H1 (cell line): ENCODE data around the gene PRTG. TPM values are rescaled to one million over a fixed set of nuclear protein-coding genes. Genes with fewer than 3 reads are reported as not detected.

Experiments used
- CTCF ChIA-PET: fragments of 300-600 bp; sonication (Branson Sonifier 250); formaldehyde crosslinking; loops from one replicate; lab custom pipeline; 2021; ENCODE audit not compliant: partially characterized antibody; lab: Charles Lee
- POLR2A ChIA-PET: fragments of 300-600 bp; sonication (Branson Sonifier 250); formaldehyde crosslinking; loops from one replicate; lab custom pipeline; 2021; ENCODE audit warnings: inconsistent platforms; ENCODE audit not compliant: partially characterized antibody; lab: Charles Lee
- DNase-seq, 2 experiments: peaks; one replicate each; pipeline versions ENCODE4 v3.0.0 to v3.0.0-alpha.2; 2010 to 2022; ENCODE audit warnings: low spot score in 2 of 2, low read depth in 1 of 2, mixed read lengths in 1 of 2
- FAIRE-seq: peaks from 2 replicates; lab custom pipeline; 2011; peaks lifted over from hg19 to GRCh38; lab: Jason Lieb, UNC
- H2AFZ ChIP-seq: 2 replicates; pipeline ENCODE4 v1.8.1; 2012; ENCODE audit warnings: low read length, inconsistent platforms
- H2AK5ac ChIP-seq: 2 replicates; pipeline ENCODE4 v1.6.1; 2013; ENCODE audit warnings: low read depth, low read length
- H2BK120ac ChIP-seq: replicated peaks from 2 replicates; pipeline ENCODE3; 2013; ENCODE audit warnings: low read depth, low read length, inconsistent platforms
- H2BK12ac ChIP-seq: 2 replicates; pipeline ENCODE4 v1.6.1; 2013; ENCODE audit warnings: low read depth, low read length
- H2BK15ac ChIP-seq: 2 replicates; pipeline ENCODE4 v1.6.1; 2013; ENCODE audit warnings: low read length
- H2BK20ac ChIP-seq: 2 replicates; pipeline ENCODE4 v1.6.1; 2013; ENCODE audit warnings: low read length
- H2BK5ac ChIP-seq: 2 replicates; pipeline ENCODE4 v1.6.1; 2013; ENCODE audit warnings: low read depth, low read length
- H3K14ac ChIP-seq: 2 replicates; pipeline ENCODE4 v1.6.1; 2013; ENCODE audit warnings: inconsistent platforms; ENCODE audit not compliant: insufficient read length
- H3K18ac ChIP-seq: 2 replicates; pipeline ENCODE4 v1.6.1; 2013; ENCODE audit warnings: low read length; ENCODE audit errors: extremely low read depth
- H3K23ac ChIP-seq: 2 replicates; pipeline ENCODE4 v1.6.1; 2013; ENCODE audit warnings: inconsistent platforms; ENCODE audit not compliant: insufficient read length
- H3K23me2 ChIP-seq: 2 replicates; pipeline ENCODE4 v1.6.1; 2013; ENCODE audit warnings: low read depth, low read length
- H3K27ac ChIP-seq: 2 replicates; pipeline ENCODE4 v1.6.1; 2011; ENCODE audit warnings: low read depth, low read length, inconsistent platforms
- H3K27me3 ChIP-seq, 4 experiments: replicated peaks in 1 of 4; 1 replicate in 1 of 4; 2 replicates in 3 of 4; pipeline versions ENCODE4 v1.6.1 to v1.8.1; 2011 to 2013; ENCODE audit warnings: low read length in 3 of 4, mild to moderate bottlenecking in 3 of 4, inconsistent platforms in 2 of 4, mixed read lengths in 2 of 4, moderate library complexity in 1 of 4; ENCODE audit not compliant: control insufficient read depth in 3 of 4, insufficient read depth in 3 of 4; ENCODE audit errors: extremely low read depth in 1 of 4
- H3K36me3 ChIP-seq, 4 experiments: 2 replicates each; pipeline versions ENCODE4 v1.6.1 to v1.8.1; 2011 to 2013; ENCODE audit warnings: mild to moderate bottlenecking in 4 of 4, low read length in 3 of 4, moderate library complexity in 2 of 4, control low read depth in 1 of 4, inconsistent platforms in 1 of 4; ENCODE audit not compliant: insufficient read depth in 4 of 4, control insufficient read depth in 2 of 4
- H3K4ac ChIP-seq: replicated peaks from 2 replicates; pipeline ENCODE3; 2013; ENCODE audit warnings: low read length, low read depth, mixed read lengths, inconsistent platforms; ENCODE audit not compliant: insufficient read length
- H3K4me1 ChIP-seq, 4 experiments: replicated peaks in 1 of 4; 1 replicate in 1 of 4; 2 replicates in 3 of 4; pipeline versions ENCODE4 v1.6.1 to v1.8.1; 2011 to 2013; ENCODE audit warnings: low read length in 3 of 4, inconsistent platforms in 2 of 4, mixed read lengths in 1 of 4; ENCODE audit not compliant: insufficient read depth in 4 of 4, control insufficient read depth in 3 of 4
- H3K4me2 ChIP-seq, 2 experiments: 2 replicates each; pipeline versions ENCODE4 v1.6.1 to v1.8.1; 2011 to 2013; ENCODE audit warnings: low read depth in 2 of 2, low read length in 2 of 2, control low read depth in 1 of 2, inconsistent platforms in 1 of 2, mild to moderate bottlenecking in 1 of 2; ENCODE audit not compliant: insufficient read depth in 1 of 2
- H3K4me3 ChIP-seq, 4 experiments: fragments of 200-600, 300-600 bp in 1 of 4; sonication (generic), shearing (Covaris generic), sonication (Bioruptor Twin) in 1 of 4; 2 replicates each; pipeline versions ENCODE4 v1.5.1 to v1.8.1; 2011 to 2016; ENCODE audit warnings: low read length in 4 of 4, low read depth in 3 of 4, control low read depth in 2 of 4, inconsistent platforms in 2 of 4, mild to moderate bottlenecking in 2 of 4, mixed read lengths in 1 of 4, moderate library complexity in 1 of 4; ENCODE audit not compliant: insufficient read depth in 2 of 4; ENCODE audit errors: extremely low read depth in 1 of 4
- H3K56ac ChIP-seq: replicated peaks from 2 replicates; pipeline ENCODE3; 2013; ENCODE audit warnings: low read depth, mild to moderate bottlenecking, mixed read lengths, low read length, inconsistent platforms; ENCODE audit not compliant: insufficient read length
- H3K79me1 ChIP-seq: 2 replicates; pipeline ENCODE4 v1.6.1; 2013; ENCODE audit warnings: low read depth, low read length, control low read depth
- H3K79me2 ChIP-seq, 2 experiments: 2 replicates each; pipeline versions ENCODE4 v1.6.1 to v1.8.1; 2012 to 2013; ENCODE audit warnings: low read length in 2 of 2, mild to moderate bottlenecking in 2 of 2, inconsistent platforms in 1 of 2; ENCODE audit not compliant: insufficient read depth in 2 of 2, control insufficient read depth in 1 of 2
- H3K9ac ChIP-seq, 4 experiments: replicated peaks in 1 of 4; 1 replicate in 1 of 4; 2 replicates in 3 of 4; pipeline versions ENCODE4 v1.6.1 to v1.8.1; 2011 to 2013; ENCODE audit warnings: low read depth in 3 of 4, low read length in 3 of 4, control low read depth in 2 of 4, mild to moderate bottlenecking in 2 of 4, moderate library complexity in 2 of 4, inconsistent platforms in 1 of 4; ENCODE audit errors: extremely low read depth in 1 of 4
- H3K9me3 ChIP-seq, 2 experiments: 2 replicates each; pipeline versions ENCODE4 v1.6.1 to v1.8.1; 2012 to 2013; ENCODE audit warnings: mild to moderate bottlenecking in 2 of 2, moderate library complexity in 2 of 2, control low read depth in 1 of 2, inconsistent platforms in 1 of 2, low read depth in 1 of 2, low read length in 1 of 2, mixed read lengths in 1 of 2; ENCODE audit not compliant: insufficient read depth in 2 of 2
- H4K20me1 ChIP-seq, 2 experiments: replicated peaks in 1 of 2; 2 replicates each; pipeline versions ENCODE3 to v1.8.1; 2011 to 2013; ENCODE audit warnings: inconsistent platforms in 2 of 2, low read length in 2 of 2, mild to moderate bottlenecking in 1 of 2; ENCODE audit not compliant: insufficient read depth in 2 of 2, control insufficient read depth in 1 of 2
- H4K5ac ChIP-seq: 2 replicates; pipeline ENCODE4 v1.6.1; 2013; ENCODE audit warnings: low read length, low read depth, mixed read lengths, inconsistent platforms; ENCODE audit not compliant: insufficient read length
- H4K8ac ChIP-seq: 2 replicates; pipeline ENCODE4 v1.8.0; 2013; ENCODE audit warnings: mild to moderate bottlenecking, moderate library complexity, low read length, inconsistent platforms; ENCODE audit not compliant: insufficient read depth; ENCODE audit errors: extremely low read depth
- H4K91ac ChIP-seq: replicated peaks from 2 replicates; pipeline ENCODE3; 2013; ENCODE audit warnings: low read length, mixed read lengths, inconsistent platforms; ENCODE audit not compliant: insufficient read length
- ATF2 ChIP-seq: IDR thresholded peaks from 2 replicates; pipeline ENCODE4 v1.6.1; 2012; ENCODE audit warnings: low read length, inconsistent platforms
- CBX8 ChIP-seq: fragments of 300-800, 300-1000 bp; sonication (generic); IDR thresholded peaks from 2 replicates; pipeline ENCODE4 v1.7.1; 2016; ENCODE audit warnings: low read depth, low read length, borderline replicate concordance
- CHD2 ChIP-seq: IDR thresholded peaks from 2 replicates; pipeline ENCODE4 v1.6.1; 2012; ENCODE audit warnings: low read length, improper control_type of control experiment
- CTBP2 ChIP-seq: IDR thresholded peaks from 2 replicates; pipeline ENCODE4 v1.7.0; 2011; ENCODE audit warnings: borderline replicate concordance, mild to moderate bottlenecking, moderate library complexity, mixed read lengths, low read length; ENCODE audit not compliant: insufficient read depth, insufficient read length
- FOSL1 ChIP-seq: IDR thresholded peaks from 2 replicates; pipeline ENCODE4 v1.6.1; 2011; ENCODE audit warnings: mild to moderate bottlenecking, low read depth, low read length, moderate library complexity; ENCODE audit not compliant: insufficient read depth
- GABPA ChIP-seq: IDR thresholded peaks from 2 replicates; pipeline ENCODE4 v1.6.1; 2011; ENCODE audit warnings: mild to moderate bottlenecking, low read length, moderate library complexity, borderline replicate concordance; ENCODE audit not compliant: insufficient read depth
- JUND ChIP-seq: IDR thresholded peaks from 2 replicates; pipeline ENCODE4 v1.6.1; 2011; ENCODE audit warnings: mild to moderate bottlenecking, improper control_type of control experiment, low read length
- RBBP5 ChIP-seq: IDR thresholded peaks from 2 replicates; pipeline ENCODE4 v1.7.1; 2012; ENCODE audit warnings: low read depth, mild to moderate bottlenecking, inconsistent platforms, low read length, moderate library complexity, borderline replicate concordance
- RNF2 ChIP-seq: fragments of 200-900, 300-1000 bp; sonication (generic); IDR thresholded peaks from 2 replicates; pipeline ENCODE4 v1.7.1; 2016; ENCODE audit warnings: borderline replicate concordance, low read depth, mild to moderate bottlenecking, antibody characterized with exemption, low read length; ENCODE audit not compliant: poor library complexity, severe bottlenecking; ENCODE audit errors: missing control alignments
- SRF ChIP-seq: IDR thresholded peaks from 2 replicates; pipeline ENCODE4 v1.6.1; 2011; ENCODE audit warnings: mild to moderate bottlenecking, low read depth, low read length, moderate library complexity
- TEAD4 ChIP-seq: IDR thresholded peaks from 2 replicates; pipeline ENCODE4 v1.6.1; 2012; ENCODE audit warnings: low read depth, low read length, inconsistent platforms, mixed read lengths
- YY1 ChIP-seq: IDR thresholded peaks from 2 replicates; pipeline ENCODE4 v1.6.1; 2011; ENCODE audit warnings: low read depth, mild to moderate bottlenecking, low read length
- WGBS, 2 experiments: shearing (Covaris generic) in 1 of 2; methylation state at CpG; one replicate each; pipeline versions ENCODE4 v1.1.6 to v1.1.7; 2013 to 2015; ENCODE audit warnings: low lambda C conversion rate in 2 of 2, mixed read lengths in 2 of 2, inconsistent platforms in 1 of 2, low coverage in 1 of 2, missing lambda C conversion rate in 1 of 2; ENCODE audit not compliant: insufficient replicate concordance in 2 of 2, insufficient coverage in 1 of 2, insufficient read length in 1 of 2; ENCODE audit errors: extremely low coverage in 1 of 2, missing lambda C conversion rate in 1 of 2; 5-methylcytosine and 5-hydroxymethylcytosine counted together
- polyA plus RNA-seq, 7 experiments: library from polyadenylated mRNA; depleted of rRNA in 3 of 7; stranded (reverse) in 5 of 7; unstranded in 2 of 7; fragments of >200 nt in 5 of 7; fragments of 200-250 nt in 2 of 7; gene quantifications; 1 replicate in 5 of 7; 2 replicates in 1 of 7; 4 replicates in 1 of 7; pipeline versions ENCODE4 v1.2.1 to v1.2.3, GENCODE V29; 2011 to 2013; ENCODE audit warnings: missing spikeins in 2 of 7, mixed read lengths in 2 of 7
- total RNA-seq: library from RNA; stranded (reverse); fragmentation: NEBNext Ultra II Directional; extraction: Animal tissue kit (Norgen Biotek cat#: 25700); gene quantifications from 2 replicates; pipeline ENCODE4 v1.2.1, GENCODE V29; 2021

PRTG gene
- total and polyA plus RNA-seq, 2 of the 8 experiments (the other 6 are each of a cell fraction or from before 2014, with no cell fraction given), result 3.1 to 3.2 TPM

GRCh38 chr15:55768670-55769185 is 25.8 kb upstream of the PRTG start:
- no peak overlapping the region for H4K8ac ChIP-seq
- no peak overlapping the region for H3K4me3 ChIP-seq
- H3K36me3 ChIP-seq, result no peaks in the 10 kb centered on the region
- H3K56ac ChIP-seq, result no peak overlapping the region
- no peak overlapping the region for H2BK5ac ChIP-seq
- H3K14ac ChIP-seq, result no peak overlapping the region
- no peak overlapping the region for H2AK5ac ChIP-seq
- H4K20me1 ChIP-seq, result no peaks in the 10 kb centered on the region
- ChIA-PET CTCF (interaction anchor here (0.8 to 8.6 kb wide), 7 partner anchors 10 to 119 kb away, joined by 3 to 110 read pairs (median 4); no protein-coding TSS in a partner anchor), POLR2A (no interaction called here)
- no peak overlapping the region for H2BK120ac ChIP-seq
- H4K91ac ChIP-seq, result no peak overlapping the region
- no peak overlapping the region for H3K23ac ChIP-seq
- no peaks in the 10 kb centered on the region for H3K23me2 ChIP-seq
- no peak overlapping the region for H2BK15ac ChIP-seq
- H3K4ac ChIP-seq, result no peak overlapping the region
- no peaks in the 10 kb centered on the region for H3K9me3 ChIP-seq
- no peak overlapping the region for H2BK12ac ChIP-seq
- H3K79me2 ChIP-seq, result no peaks in the 10 kb centered on the region
- no peak for FAIRE-seq
- H3K18ac ChIP-seq, result no peak overlapping the region
- H2BK20ac ChIP-seq, result no peak overlapping the region
- WGBS, 2 experiments, result 88% methylated on average over 10 of the region's 10 CpGs; no CpG with 5 or more reads in 1 of the 2 experiments
- no peak overlapping the region for H2AFZ ChIP-seq
- no peak overlapping the region for H3K9ac ChIP-seq
- no peaks in the 10 kb centered on the region for H3K79me1 ChIP-seq
- no peak overlapping the region for H3K4me2 ChIP-seq
- H3K27me3 ChIP-seq, result no peaks in the 10 kb centered on the region
- DNase-seq, result no peak
- H3K27ac ChIP-seq, result no peak overlapping the region
- H4K5ac ChIP-seq, result no peak overlapping the region
- peaks cover 0 to 2% (median 0%) of the 10 kb centered on the region in 4 experiments; a peak in 1 of 7 replicates for H3K4me1 ChIP-seq
- TF ChIP-seq RNF2, result no peak
- TF ChIP-seq SRF, result no peak
- TF ChIP-seq GABPA, result no peak
- TF ChIP-seq CHD2, result no peak
- TF ChIP-seq FOSL1, result no peak
- TF ChIP-seq ATF2, result no peak
- no peak for TF ChIP-seq YY1
- TF ChIP-seq CTBP2, result no peak
- TF ChIP-seq JUND, result no peak
- TF ChIP-seq TEAD4, result no peak
- no peak for TF ChIP-seq RBBP5
- TF ChIP-seq CBX8, result no peak
